A204.1 (cell line): ENCODE data around the gene ASB3.
"Not testable (repeated sequence)": the region's sequence is repeated elsewhere in the genome, so short reads cannot be mapped to it uniquely, and the experiment has no call there.

Source experiments
- FAIRE-seq: peaks from 2 replicates; lab custom pipeline; 2012; peaks lifted over from hg19 to GRCh38; lab: Jason Lieb, UNC

Gene ASB3, protein sequence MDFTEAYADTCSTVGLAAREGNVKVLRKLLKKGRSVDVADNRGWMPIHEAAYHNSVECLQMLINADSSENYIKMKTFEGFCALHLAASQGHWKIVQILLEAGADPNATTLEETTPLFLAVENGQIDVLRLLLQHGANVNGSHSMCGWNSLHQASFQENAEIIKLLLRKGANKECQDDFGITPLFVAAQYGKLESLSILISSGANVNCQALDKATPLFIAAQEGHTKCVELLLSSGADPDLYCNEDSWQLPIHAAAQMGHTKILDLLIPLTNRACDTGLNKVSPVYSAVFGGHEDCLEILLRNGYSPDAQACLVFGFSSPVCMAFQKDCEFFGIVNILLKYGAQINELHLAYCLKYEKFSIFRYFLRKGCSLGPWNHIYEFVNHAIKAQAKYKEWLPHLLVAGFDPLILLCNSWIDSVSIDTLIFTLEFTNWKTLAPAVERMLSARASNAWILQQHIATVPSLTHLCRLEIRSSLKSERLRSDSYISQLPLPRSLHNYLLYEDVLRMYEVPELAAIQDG

DNA sequence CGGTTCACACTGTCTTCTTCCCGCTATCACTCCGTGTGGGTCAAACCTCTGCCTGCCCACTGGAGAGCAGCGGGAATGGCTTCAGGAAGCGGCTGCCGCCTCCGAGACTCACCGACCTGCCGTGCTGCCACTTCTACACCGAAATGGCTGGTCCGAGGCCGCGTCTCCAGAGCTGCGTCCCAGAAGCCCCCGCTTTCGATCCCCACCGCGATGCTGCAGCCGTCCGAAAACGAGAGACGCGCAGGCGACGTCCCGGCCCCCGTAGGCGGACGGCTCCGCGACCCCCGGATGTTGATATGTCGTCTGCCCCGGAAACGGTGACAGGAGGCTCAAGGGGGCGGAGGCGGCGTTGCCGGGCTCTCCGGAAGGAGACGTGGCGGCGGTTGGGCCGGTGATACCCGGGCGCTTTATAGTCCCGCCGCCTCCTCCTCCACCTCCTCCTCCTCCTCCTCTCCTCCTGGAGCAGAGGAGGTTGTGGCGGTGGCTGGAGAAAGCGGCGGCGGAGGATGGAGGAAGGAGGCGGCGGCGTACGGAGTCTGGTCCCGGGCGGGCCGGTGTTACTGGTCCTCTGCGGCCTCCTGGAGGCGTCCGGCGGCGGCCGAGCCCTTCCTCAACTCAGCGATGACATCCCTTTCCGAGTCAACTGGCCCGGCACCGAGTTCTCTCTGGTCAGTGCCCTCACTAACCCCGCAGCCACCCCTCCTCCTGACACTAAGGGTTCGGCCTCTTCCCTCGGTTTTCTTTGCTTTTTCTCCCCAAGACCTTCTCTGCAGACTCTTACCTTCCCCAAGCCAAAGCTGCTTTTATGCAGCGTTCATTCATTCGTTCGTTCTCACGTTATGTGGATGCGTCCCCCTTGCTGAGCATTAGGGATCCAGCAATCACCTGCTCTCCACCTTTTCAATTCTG is at the start of gene ASB3, which contains the start of gene ERLEC1:
Gene ASB3, minus strand, starts transcription at position 249 of the 909 bp plus-strand sequence. CDS start 21,381 bp downstream, outside the sequence.
Gene ERLEC1, plus strand, starts transcription at position 340 of the 909 bp plus-strand sequence. Its CDS starts 167 bp downstream, at position 507.
- no peak for FAIRE-seq

DNA sequence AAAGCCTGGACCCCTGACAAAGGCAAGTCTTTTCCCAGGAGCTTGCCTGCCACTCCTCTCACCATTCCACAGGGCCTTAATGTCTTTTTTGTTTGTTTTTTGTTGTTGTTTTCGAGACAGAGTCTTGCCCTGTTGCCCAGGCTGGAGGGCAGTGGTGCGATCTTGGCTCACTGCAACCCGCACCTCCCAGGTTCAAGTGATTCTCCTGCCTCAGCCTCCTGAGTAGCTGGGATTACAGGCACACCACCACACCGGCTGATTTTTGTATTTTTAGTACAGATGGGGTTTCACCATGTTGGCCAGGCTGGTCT is 43.2 kb upstream of the ASB3 start:
- FAIRE-seq = not testable (repeated sequence)

DNA sequence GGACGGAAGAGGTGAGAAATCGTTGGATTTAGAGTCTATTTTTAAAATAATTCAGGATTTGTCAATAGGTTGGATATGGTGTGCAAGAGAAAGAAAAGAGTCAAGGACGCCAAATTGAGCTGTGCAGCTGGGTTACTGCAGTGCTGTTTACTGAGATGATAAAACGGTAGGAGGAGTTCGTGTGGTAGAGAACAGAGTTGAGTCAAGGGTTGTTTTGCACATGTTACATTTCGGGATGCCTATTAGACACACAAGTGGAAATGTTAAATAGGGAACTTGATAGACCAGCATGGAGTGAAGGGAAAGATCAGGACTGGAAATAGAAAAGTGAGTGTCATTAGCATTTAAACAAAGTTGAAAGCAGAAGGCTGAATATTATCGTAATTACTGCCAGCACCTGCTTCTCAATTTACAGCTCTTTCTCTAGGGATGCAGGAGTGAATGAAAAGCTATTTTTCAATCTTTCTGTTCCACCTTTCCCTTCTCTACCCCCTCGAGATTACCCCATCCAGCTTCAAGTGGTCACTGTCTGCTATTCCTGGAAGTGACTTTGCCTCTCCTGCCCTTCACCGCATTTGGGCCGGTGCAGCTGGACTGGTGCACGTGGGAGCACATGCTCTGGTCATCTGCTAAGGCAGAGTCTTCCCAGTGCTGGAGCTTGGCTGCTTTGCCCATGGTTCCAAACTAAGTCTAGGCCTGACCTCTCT is 42.7 kb upstream of the ASB3 start:
- no peak for FAIRE-seq

DNA sequence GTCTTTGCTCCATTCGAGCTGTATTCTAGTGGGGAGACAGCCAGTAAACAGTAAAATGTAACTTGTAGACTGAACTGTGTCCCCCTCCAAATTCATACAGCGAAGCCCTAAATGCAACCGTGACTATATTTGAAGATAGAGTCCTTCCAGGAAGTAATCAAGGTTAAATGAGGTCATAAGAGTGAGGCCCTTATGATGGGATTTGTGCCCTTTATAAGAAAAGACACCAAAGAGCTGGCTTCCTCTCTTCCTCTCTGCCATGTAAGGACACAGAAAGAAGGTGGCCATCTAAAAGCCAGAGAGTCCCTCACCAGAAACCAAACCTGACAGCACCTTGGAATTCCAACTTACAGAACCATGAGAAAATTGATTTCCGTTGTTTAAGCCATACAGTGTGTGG is 41.6 kb upstream of the ASB3 start:
- FAIRE-seq = no peak

DNA sequence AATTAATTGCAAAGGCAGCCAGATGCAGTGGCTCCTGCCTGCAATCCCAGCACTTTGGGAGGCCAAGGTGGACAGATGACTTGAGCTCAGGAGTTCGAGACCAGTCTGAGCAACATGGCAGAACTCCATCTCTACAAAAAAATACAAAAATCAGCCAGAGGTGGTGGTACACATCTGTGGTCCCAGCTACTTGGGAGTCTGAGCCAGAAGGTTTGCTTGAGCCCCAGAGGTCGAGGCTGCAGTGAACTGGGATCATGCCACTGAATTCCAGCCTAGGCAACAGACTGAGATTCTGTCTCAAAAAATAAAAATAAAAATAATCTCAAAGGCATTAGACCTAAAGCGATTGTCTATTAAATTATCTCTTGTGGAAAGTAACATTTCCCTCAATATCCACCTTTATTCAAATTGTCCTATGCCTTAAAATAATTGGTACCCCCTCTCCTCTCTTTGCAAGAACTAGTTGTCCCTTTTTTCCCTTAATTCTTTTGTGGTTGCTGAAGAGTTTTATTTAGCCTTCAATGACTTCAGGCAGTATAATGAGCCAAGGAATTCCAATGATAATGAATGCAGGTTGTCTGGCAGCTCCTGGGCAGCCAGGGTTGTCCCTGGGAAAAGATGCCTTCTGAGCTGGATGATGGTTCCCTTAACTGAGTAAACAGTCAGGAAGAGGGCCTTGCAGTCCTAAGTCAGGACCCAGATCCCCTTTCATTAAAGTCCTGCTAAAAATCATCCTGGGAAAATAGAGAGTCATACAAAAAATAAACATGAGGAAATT is 40.8 kb upstream of the ASB3 start:
- FAIRE-seq = no peak

DNA sequence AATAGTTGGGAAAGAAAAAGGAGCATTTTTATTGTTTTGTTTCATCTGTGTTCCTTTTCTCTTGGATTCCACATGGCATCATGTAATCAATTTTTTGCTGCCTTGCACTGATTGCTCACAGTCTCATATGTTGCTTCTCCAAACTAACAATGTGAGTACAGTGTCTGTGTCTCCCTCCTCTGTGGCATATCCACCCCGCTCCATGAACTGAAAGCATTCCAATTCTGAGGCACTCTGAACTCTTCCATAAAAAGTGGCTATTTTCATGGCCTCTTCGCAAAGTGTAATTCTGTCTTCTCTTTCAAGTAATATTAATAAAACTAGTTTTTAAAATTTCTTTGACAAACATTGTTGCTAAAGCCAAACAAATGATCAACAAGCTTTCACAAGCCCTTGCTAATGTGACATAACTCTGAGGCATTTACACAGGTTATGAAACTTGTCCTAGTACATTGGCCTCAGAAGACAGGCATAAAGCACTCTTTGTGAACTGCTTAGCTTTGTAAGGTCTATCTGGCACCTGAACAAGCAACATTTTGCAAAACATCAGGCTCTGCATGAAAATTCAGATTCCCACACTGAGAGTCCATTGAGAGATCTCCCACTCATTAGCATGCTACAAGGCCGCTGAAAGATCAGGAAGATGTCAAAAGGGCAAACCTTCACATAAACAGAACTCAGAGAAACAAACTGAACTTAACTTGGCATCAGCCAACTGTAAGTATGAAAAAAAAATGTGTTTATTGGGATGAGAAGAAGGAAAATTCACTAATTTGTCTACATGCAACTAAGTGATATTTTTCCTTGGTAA is 40.0 kb upstream of the ASB3 start:
- no peak for FAIRE-seq

DNA sequence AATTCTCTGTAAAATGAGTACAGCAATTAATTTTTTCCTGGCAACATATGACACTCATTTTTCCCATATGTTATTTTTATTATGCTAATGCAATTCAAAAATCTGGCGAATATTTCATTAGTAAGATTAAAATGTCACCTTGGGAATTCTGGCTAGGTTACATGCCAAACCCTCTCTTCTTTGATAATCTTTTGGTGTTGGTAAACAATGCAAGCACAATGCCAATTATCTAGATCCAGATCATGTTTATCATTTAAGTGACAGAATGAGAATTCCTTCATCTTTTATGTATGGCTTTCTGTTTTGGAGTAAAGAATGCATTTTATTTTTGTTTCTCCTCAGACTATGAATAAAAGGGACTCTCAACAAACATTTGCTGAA is 39.3 kb upstream of the ASB3 start:
- FAIRE-seq = no peak

DNA sequence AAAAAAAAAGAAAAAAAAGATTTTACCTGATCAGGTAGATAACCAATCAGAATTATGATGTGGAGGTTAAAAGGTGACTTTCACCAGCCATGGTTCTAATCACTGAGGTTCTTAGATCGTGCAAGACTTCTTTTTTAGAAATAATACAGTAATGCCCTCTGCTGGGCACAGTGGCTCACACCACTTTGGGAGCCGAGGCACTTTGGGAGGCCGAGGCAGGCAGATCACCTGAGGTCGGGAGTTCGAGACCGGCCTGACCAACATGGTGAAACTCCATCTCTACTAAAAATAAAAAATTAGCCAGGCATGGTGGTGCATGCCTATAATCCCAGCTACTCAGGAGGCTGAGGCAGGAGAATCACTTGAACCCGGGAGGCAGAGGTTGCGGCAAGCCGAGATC is 36.9 kb upstream of the ASB3 start:
- not testable (repeated sequence) for FAIRE-seq

DNA sequence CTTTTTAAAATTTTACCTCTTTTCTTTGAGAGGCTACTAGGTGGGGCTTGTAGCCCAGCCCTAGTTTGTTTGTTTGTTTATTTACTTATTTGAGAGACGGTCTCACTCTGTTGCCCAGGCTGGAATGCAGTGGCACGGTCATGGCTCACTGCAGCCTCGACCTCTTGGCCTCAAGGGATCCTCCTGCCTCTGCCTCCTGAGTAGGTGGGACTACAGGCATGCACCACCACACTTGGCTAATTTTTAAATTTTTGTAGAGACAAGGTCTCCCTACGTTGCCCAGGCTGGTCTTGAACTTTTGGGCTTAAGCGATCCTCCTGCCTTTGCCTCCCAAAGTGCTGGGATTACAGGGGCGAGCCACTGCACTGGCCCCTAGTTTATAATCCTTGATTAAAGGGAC is 35.1 kb upstream of the ASB3 start:
- no peak for FAIRE-seq

DNA sequence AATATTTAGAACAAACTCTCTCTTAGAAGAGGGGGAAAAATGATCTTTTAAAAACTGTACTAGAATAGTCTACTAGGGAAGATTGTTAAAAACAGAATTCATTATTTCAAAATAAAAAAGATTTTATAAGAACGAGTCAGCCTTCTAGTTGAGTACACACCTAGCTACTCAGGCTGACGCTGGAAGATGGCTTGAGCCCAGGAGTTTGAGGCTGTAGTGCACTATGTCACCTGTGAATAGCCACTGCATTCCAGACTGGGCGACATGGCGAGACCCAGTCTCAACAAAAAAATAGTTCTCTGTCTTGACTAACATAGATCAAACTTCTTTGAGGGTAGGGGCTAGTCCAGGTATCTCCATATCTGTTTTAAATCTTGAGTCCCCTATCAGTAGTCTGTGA is 34.0 kb upstream of the ASB3 start:
- no peak for FAIRE-seq

DNA sequence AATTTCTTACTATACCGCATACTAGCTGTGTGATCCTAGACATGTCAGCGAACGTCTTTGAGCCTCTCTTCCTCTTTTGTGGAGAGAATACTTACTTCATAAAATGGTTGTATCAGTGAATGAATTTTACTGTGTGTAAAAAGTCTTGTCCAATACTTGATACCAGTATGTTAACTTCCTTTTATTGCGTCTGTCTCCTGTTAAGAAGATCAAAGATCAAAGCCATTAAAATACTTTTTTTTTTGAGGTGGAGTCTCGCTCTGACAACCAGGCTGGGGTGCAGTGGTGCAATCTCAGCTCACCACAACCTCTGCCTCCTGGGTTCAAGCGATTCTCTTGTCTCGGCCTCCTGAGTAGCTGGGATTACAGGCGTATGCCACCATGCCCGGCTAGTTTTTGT is 33.3 kb upstream of the ASB3 start:
- no peak for FAIRE-seq

DNA sequence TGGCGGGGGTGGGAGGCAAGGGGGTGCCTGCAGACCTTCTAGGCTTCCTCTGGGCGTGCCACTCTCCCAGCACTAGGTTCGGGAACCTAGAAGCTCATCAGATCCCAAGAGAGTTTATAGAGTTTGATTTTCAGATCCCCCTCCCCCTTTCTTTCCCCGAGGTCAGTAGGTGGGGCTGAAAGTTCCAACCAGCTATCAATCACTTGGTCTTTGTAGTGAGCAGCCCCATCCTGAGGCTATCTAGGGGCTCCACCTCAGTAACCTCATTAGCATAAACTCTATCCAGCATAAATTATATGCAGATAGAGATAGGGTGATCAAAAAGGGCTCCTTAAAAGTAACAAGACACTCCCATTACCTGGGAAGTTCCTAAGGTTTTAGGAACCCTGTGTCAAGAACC is 32.9 kb upstream of the ASB3 start:
- FAIRE-seq = no peak

DNA sequence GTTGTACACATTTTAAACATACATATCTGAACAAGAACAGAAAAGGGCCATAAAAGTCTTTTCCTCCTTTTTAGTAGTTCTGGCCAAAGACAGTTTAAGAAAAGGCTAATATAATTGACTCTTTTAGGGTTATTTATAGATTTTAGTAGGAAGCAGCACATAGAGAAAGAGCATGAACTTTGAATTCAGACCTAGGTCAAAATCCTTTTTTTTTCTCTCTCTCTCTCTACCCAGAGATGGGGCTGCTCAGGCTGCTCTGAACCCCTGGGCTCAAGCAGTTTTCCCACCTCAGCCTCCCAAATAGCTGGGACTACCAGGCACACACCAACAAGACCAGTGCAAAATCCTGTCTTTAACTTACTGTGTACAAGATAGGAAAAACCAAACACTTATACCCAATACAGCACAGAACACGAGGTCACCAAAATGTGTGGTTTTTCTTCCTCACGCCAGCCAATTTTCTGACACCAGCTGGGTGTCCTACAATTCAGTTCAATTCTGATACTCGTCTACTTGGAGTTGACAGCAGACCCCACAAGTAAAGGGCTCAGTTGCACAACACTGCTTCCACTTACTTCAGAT is 32.2 kb upstream of the ASB3 start:
- no peak for FAIRE-seq

DNA sequence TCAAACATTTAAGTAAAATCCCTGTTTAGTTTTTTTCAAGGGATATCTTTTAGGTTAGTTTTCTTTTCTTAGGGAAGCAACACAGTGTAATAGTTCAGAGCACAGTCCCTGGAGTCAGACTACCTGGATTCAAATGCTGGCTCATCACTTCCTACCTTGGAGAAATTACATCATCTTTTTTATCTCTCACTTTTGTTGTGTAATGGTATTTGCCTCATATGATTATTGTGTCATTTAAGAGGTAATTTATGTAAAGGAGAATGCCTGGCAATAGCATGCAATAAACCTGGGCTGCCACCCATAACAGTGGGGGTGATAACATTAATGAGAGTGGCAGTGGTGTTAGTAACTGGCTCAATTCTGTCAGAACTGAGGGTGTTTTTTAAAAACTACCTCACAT is 26.4 kb upstream of the ASB3 start:
- FAIRE-seq = no peak

DNA sequence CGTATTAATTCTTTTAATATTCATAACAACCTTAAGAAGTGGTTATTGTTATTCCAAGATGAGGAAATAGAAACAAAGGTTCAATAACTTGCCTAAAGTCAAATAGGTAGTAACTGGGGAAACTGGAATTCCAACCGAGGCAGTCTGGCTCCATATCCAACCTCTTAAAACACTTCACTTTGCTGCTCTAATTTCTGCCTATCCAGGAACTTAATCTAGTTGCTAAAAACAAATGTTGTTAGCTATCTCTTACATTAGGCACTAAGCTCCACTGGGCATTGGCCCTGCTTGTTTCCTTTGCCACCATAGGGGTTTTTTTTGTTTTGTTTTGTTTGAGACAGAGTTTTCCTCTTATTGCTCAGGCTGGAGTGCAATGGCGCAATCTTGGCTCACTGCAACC is 24.8 kb upstream of the ASB3 start:
- FAIRE-seq = no peak

DNA sequence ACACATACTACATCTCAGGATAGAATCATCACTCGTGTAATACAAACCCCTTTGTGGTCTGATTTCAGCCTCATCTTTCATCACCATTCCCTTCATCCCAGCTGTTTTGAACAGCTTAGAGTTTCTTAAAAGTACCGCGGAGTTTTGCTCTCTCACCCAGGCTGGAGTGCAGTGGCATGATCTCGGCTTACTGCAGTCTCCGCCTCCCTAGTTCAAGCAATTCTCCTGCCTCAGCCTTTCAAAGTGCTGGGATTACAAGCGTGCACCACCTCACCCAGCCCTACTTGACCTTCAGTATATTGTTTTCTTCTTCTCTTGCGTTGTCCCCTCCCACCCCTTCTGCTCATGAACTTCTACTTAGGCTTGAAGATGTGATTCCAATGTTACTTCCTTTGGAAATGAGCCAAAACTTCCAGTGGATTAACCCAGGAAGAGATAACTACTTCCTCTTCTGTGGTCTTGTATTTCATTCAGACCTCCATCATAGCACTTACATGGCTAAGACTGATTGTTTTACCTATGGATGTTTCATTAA is 15.9 kb upstream of the ASB3 start:
- no peak for FAIRE-seq

DNA sequence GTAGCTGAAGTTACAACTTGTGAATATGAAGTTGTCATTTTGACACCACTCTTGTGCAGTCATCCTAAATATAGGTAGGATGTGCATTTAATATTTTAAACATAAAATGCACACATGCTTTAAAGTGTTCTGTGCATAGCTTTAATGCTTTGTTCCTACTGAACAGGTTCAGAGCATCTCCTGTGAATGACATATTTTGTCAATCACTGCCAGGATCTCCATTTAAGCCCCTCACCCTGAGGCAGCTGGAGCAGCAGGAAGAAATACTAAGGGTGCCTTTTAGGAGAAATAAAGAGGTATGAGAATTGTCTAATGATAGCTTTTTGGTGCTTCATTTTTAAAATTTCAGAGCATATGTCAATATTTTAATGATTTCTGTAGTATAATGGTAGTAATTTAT is 14.8 kb upstream of the ASB3 start:
- FAIRE-seq = no peak

DNA sequence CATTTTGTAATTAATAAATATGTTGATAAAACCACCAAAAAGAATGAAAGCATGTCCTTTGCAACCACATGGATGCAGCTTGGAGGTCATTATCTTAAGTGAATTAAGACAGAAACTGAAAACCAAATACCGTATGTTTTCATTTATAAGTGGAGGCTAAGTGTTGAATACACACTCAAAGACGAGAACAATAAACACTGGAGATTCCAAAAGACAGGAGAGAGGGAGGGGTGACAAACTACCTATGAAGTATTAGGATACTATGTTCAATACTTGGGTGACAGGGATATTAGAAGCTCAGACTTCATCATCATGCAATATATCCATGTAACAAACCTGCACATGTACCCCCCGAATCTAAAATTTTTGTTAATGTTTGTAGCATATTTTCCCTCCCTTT is 7.1 kb upstream of the ASB3 start:
- no peak for FAIRE-seq

DNA sequence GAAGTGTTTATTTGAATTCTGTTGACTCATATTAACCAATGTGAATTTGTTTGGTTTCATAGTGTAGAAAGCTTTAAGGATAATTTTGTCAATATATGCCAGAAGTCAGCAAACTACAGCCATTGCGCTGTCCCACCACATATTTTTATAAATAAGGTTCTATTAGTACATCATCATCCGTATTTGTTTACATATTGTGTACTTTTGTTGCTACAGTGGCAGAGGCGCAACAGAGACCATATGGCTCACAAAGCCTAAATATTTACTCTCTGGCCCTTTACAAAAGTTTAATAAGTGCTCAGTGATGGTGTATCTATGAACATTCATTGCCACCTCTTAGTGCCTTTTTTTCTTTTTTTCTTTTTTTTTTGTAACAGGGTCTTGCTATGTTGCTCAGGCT is 6.5 kb upstream of the ASB3 start:
- FAIRE-seq = no peak

DNA sequence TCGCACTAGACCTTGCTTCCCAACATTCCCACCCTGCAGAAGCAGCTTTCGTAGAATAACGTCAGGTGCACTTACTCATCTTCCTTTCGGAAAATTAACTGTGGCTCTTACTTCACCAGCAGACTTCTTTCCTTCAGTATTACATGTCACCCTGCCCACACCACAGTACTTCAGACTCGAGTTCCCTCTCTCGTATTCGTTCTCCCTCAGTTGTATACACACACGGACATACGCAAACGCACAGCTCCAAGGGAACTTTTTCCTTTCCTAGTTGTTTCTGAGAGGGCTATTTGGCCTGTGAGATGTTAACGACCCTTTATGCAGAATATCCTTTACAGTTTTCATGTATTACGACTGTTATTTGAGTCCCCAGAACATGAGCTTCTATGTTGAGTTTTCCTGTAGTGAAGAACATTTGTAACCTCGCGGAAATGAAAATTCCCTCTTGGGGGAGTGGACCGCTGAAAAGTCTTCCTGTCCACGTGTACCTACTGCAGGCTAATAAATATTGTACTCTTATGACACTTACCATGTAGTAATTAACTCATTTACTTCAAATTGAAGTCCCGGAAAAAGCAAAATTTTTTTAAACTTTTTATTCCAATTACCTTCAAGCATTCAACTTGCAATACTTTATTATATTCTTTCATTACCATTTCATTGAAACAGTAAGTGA is 999 bp upstream of the ASB3 start:
- no peak for FAIRE-seq
